ENCODE data around the gene SLC25A53.

- TF ChIP-seq CTCF (conservative IDR thresholded peaks at IDR 0.05) (no peak), ZFX (IDR thresholded peaks at IDR 0.05) (no peak)
Observed at GRCh38 chrX:104105330-104106262, 51.2 kb downstream of the SLC25A53 start.
